HG02642 (cell line): ENCODE results near the gene TFAP2A.

ENCODE experiments used
- ATAC-seq: cut with Tn5 transposase; IDR thresholded peaks from one replicate; pipeline ENCODE4 v1.9.1; 2021; ENCODE audit warnings: mild to moderate bottlenecking; ENCODE audit not compliant: unreplicated experiment, poor library complexity

Gene TFAP2A

DNA sequence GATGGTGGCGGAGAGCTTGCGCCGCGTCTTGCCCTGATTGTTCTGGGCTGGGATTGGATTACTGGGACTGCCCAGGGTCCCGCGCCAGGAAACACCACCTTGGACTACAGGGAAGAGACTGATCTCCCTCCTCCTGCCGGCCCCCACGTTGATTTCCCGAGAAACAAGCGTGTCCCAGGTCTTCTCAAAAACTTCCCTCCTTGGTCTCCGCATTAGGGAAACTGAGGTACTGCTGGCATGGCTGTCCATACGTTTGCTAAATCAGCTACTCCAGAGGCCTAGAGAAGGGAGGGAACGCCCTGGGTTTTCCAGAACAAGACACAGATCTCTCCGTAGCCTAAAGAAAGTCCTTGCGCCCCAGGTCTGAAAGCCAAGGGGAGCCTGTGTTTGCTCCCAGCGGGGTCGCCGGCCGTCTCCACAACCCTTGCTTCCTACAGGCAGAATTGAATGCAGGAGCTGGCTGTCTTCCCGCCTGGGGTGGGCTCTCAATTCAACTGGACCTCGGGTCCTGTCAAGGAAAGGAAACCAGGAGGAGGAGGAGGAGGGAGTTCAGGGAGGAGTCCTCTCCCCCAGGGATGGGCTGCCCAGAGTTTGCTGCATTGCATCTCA lies 29.2 kb downstream of the TFAP2A start:
- no peak for ATAC-seq

- ATAC-seq = no peak
Observed at GRCh38 chr6:10384610-10385523, 30.0 kb downstream of the TFAP2A start.

DNA sequence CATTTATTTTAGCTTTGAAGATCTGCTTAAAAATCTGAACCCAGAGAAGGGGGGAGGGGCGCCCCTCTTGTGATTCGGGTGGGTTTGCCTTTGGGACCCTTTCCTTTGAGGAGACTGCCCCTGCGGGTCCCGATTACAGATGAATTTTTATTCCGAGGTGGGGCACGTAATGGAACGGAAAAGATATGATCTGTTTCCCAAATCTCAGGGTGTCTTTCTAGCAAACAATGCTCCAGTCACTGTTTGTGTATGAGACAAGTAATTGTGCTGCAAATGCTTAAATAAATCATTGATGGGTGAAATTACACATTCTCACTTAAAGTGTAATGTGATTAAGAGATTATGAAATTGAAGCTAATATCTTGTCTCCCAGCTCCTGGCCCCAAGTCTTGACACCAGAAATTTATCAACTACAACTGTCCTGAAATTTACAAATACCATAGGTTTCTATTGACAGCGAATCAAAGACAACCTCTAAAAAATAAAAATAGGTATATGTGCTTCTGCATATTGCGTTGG lies 30.7 kb downstream of the TFAP2A start:
- no peak for ATAC-seq

DNA sequence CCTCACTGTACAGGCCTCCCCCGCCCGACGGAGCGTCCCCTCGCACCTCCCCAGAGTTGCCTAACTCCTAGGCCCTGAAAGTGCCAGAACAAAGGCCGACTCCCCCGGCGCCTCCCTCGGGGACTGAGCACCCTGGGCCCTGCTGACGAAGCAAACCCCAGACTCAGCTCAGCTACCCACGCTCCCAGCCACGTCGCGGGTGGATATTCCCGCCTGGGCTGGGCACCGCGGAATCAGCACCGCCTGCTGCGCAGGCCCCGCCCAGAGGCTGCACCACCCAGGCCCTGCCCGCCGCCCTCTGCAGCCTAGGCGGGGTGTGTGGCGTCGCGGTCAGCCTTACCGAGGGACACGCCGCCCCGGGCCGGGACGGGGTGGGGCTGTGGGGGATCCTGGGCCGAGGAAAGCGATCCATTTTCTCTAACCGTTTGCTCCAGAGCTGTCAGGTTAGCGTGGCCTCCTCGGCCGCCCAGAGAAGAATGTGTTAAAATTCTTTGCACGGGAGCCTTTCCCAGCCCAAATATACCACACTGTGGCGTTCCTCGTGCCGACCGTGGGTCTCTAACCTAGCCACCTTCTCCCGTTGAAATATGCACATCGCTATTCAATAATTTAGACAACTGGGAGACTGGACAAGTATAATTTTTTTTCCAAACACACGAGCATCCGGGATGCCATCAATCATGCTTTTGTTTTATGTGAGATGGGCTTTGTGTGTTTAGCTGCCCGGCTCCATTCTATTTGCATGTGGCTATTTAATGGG lies 31.4 kb downstream of the TFAP2A start:
- ATAC-seq = no peak

DNA sequence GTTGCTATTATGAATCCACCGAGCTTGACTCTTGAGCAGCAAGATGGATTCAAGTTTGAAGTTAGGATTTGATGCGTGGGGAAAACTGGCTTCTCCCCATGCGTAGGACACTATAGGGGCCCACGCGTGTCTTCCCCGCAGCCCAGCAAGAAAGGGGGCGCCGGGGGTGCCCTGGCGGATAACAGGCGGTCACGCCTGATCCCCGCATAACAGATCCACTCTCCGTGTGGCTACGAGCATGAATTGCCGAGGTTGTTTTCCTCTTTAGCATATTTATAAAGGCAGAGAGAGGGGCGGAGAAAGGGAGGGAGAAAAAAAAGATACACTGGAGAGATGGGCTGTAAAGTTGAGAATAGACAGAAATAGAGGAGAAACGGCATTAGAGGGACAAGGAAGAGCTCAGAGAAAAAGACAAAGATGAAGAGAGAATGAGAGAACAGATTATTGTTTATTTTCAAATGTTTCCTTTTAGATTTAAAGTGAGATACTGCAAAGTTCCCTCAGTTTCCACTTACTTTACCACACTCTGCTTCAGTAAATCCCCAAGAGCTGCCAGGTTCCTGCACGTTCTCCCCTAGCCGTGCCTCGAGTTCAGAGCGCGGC lies 32.0 kb downstream of the TFAP2A start:
- ATAC-seq = no peak

- no peak for ATAC-seq
Observed at GRCh38 chr6:10382322-10382721, 32.6 kb downstream of the TFAP2A start.

DNA sequence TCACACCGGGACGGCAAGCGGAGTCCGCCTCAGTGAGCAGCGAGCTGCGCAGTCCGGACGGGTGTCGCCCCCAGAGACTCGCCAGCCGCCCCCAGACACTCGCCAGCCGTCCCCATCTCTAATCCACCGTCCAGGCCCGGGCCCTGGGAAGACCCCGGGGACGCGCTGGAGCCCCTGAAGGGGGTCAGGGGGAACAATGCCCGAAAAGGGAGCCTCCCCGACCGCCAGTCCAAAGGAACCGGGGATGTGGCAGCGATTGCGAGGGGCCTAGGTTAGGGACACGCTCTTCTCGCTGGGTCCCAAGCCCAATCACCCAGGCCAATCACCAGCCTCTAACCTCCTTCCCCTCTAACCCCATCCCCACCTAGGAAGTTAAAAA lies 33.1 kb downstream of the TFAP2A start:
- no peak for ATAC-seq

- peak; percentile 49 for ATAC-seq
Observed at GRCh38 chr6:10381133-10381829, 33.6 kb downstream of the TFAP2A start.

GRCh38 chr6:10375391-10375969 lies 39.4 kb downstream of the TFAP2A start:
- no peak for ATAC-seq

GRCh38 chr6:10373642-10374359 lies 41.1 kb downstream of the TFAP2A start:
- ATAC-seq = no peak

DNA sequence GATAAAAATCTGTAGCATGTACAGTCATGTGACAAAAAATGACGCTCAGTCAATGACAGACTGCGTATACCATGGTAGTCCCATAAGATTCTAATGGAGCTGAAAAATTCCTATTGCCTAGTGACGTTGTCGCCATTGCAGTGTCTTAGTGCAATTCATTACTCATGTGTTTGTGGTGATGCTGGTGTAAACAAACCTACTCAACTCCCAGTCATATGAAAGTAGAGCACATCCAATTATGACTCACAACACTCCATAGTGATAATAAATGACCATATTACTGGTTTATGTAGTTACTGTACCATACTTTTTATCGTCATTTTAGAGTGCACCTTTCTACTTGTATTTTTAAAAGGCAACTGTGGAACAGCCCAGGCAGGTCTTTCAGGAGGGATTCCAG lies 45.0 kb downstream of the TFAP2A start:
- no peak for ATAC-seq

DNA sequence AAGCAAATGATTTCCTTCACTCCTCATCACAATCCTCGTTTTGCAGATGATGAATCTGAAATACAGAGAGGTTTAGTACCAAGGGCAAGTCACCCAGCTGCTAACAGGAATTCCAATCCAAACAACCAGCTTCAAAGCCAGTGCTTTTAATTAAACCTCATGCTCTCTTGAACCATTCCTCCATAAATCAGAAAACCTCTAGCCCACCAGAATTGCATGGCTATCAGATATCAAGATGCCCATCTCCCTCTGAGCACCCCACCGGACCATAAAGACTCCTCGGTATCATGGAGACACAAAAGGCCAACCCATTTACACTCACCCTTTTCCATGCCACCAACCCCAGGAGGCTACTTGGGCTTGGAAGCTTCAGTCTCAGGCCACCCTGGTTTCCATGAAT lies 46.0 kb downstream of the TFAP2A start:
- ATAC-seq = no peak

- ATAC-seq = no peak
Observed at GRCh38 chr6:10363911-10364310, 51.0 kb downstream of the TFAP2A start.

DNA sequence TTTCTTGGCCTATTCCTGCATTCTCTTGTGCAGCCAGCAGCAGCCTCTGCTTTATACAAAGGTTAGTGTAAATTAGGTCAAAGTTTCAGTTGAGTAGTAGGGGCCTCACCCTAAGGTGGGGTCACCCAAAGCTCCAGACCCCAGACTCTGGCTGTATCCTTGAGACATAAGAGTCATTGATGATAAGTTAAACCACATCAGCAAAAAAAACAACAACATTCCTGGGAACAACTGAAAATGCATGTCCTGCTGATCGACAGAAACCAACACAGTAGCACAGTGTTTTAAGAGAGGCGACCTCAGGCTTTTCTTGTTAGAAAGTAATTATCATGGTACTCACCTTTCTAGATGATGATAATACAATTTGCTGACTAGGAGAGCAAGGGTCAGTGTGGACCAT lies 52.6 kb downstream of the TFAP2A start:
- ATAC-seq = no peak

DNA sequence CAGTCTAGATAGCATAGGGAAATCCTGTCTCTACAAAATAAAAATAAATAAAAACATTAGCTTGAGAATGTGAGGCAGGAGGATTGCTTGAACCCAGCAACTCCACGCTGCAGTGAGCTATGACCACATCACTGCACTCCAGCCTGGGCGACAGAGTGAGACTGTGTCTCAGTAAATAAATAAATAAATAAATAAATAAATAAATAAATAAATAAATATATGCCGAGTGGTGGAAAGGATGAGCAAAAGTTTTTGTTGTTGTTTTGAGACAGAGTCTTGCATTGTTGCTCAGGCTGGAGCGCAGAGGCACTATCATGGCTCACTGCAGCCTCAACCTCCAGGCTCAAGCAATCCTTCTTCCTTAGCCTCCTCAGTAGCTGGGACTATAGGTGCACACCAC lies 53.4 kb downstream of the TFAP2A start:
- no peak for ATAC-seq

DNA sequence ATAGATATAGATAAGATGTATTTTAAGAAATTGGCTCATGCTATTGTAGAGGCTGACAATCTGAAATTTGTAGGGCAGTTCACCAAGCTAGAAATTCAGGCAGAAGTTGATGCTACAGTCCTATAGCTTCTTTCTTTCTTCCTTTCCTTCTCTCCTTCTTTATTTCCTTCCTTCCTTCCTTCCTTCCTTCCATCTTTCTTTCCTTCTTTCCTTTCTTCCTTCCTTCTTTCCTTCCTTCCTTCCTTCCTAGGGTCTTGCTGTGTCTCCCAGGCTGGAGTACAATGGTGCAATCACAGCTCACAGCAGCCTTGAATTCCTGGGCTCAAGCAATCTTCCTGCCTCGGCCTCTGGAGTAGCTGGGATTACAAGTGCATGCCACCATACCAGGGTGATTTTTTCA lies 55.3 kb downstream of the TFAP2A start:
- no peak for ATAC-seq

DNA sequence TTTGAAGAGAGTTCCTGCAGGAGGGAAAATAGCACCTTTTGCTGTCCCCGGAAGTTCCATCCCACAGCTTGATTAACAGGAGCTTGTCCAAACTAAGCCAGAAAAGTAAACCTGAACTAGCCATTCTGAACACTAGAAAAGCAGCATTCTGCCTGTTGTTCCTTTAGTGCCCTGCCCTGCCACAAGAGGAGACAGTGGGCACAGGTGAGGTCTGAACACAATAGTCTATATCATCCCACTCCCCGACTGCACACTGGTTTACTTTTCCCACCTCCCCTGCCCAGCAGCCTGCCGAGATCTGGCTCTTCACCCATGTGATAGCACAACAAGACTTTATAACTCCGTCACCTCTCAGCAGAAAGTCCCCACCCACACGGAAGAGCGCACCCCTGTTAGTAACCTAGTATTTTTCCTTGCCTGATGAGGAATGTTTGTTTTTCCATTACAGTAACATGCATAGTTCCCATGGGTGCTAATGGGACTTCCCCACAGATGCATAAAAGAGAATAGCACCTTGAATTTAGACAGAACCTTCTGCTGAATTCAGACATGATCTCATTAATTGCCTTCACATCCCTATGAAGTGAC lies 59.7 kb downstream of the TFAP2A start:
- ATAC-seq = no peak

GRCh38 chr6:10351791-10352190 lies 63.1 kb downstream of the TFAP2A start:
- no peak for ATAC-seq

DNA sequence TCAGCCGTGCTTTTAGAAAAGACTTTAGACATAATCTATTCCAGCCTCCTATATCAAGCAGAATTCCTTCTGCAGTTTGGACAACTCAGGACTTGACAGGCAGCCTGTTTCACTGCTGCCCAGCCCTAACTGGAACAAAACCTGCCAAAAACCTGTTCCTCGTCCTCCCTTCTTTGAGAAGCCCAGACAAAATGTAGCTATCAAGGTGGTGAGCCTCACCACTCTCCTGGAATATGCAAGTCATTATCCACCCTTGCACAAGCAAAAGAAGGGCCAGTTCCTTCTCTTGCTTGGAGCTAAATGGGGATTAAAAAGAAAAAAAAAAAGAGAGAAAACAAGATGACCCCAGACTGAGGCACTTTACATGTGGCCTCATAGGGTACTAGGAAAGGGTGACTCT lies 64.2 kb downstream of the TFAP2A start:
- ATAC-seq = no peak
